SK-N-SH (cell line): ENCODE results near the gene EDA. TPM values are rescaled to one million over a fixed set of nuclear protein-coding genes. Genes with fewer than 3 reads are reported as not detected.

Experiments
- CTCF ChIA-PET: fragments of 300-600, 350-600 bp; formaldehyde crosslinking; extraction: SDS; loops from one replicate; lab custom pipeline; 2021; lab: Yijun Ruan, JAX
- POLR2A ChIA-PET: fragments of 350-600 bp; sonication (Branson Sonifier 250); formaldehyde crosslinking; extraction: SDS; loops from one replicate; lab custom pipeline; 2020; ENCODE audit warnings: antibody characterized with exemption, inconsistent platforms; lab: Yijun Ruan, JAX
- DNase-seq: peaks from one replicate; pipeline ENCODE4 v3.0.0; 2012
- H2AFZ ChIP-seq: fragments of 200-600 bp; sonication (generic); 2 replicates; pipeline ENCODE4 v1.8.1; 2016; ENCODE audit warnings: antibody characterized with exemption, mild to moderate bottlenecking, low read depth
- H3F3A ChIP-seq: fragments of 200-600 bp; sonication (generic); replicated peaks from 2 replicates; pipeline ENCODE3; 2016; ENCODE audit warnings: antibody characterized with exemption, mild to moderate bottlenecking; ENCODE audit not compliant: insufficient read depth
- H3K27ac ChIP-seq, 2 experiments: fragments of 200-500 bp in 1 of 2; fragments of 200-600 bp in 1 of 2; sonication (Bioruptor generic) in 1 of 2; sonication (generic), shearing (Covaris generic) in 1 of 2; 2 replicates each; pipeline versions ENCODE4 v1.5.1 to v1.6.1; 2014 to 2016; ENCODE audit warnings: low read depth in 2 of 2, inconsistent platforms in 1 of 2, low read length in 1 of 2, mild to moderate bottlenecking in 1 of 2, mixed read lengths in 1 of 2
- H3K27me3 ChIP-seq: fragments of 200-600 bp; sonication (generic), shearing (Covaris generic); 2 replicates; pipeline ENCODE4 v1.6.1; 2016; ENCODE audit warnings: mixed run types; ENCODE audit not compliant: insufficient read depth
- H3K36me3 ChIP-seq, 2 experiments: fragments of 200-500 bp in 1 of 2; fragments of 200-600 bp in 1 of 2; sonication (Bioruptor generic) in 1 of 2; sonication (generic) in 1 of 2; replicated peaks in 1 of 2; 2 replicates each; pipeline versions ENCODE3 to v1.5.1; 2014 to 2016; ENCODE audit warnings: low read length in 1 of 2, mild to moderate bottlenecking in 1 of 2; ENCODE audit not compliant: insufficient read depth in 2 of 2, control insufficient read depth in 1 of 2
- H3K4me1 ChIP-seq, 2 experiments: fragments of 200-500 bp in 1 of 2; fragments of 200-600 bp in 1 of 2; sonication (Bioruptor generic) in 1 of 2; sonication (generic), shearing (Covaris generic) in 1 of 2; 2 replicates each; pipeline versions ENCODE4 v1.5.1 to v1.6.1; 2014 to 2016; ENCODE audit warnings: low read depth in 1 of 2, low read length in 1 of 2, mixed run types in 1 of 2; ENCODE audit not compliant: insufficient read depth in 2 of 2, control insufficient read depth in 1 of 2
- H3K4me2 ChIP-seq: fragments of 200-600 bp; sonication (generic), shearing (Covaris generic); 2 replicates; pipeline ENCODE4 v1.6.1; 2017; ENCODE audit warnings: mixed run types
- H3K4me3 ChIP-seq, 2 experiments: fragments of 200-500 bp in 1 of 2; fragments of 200-600 bp in 1 of 2; sonication (Bioruptor generic) in 1 of 2; sonication (generic), shearing (Covaris generic) in 1 of 2; 2 replicates each; pipeline versions ENCODE4 v1.5.1 to v1.8.1; 2014 to 2016; ENCODE audit warnings: low read depth in 2 of 2, inconsistent platforms in 1 of 2, low read length in 1 of 2, mild to moderate bottlenecking in 1 of 2, mixed read lengths in 1 of 2, moderate library complexity in 1 of 2
- H3K79me2 ChIP-seq: fragments of 200-600 bp; sonication (generic); 2 replicates; pipeline ENCODE4 v1.8.1; 2017; ENCODE audit warnings: mild to moderate bottlenecking; ENCODE audit not compliant: insufficient read depth
- H3K9ac ChIP-seq: fragments of 200-600 bp; sonication (generic); 2 replicates; pipeline ENCODE4 v1.6.1; 2017; ENCODE audit warnings: mixed run types
- H3K9me2 ChIP-seq: fragments of 200-600 bp; sonication (generic); 2 replicates; pipeline ENCODE4 v1.6.1; 2017; ENCODE audit warnings: mixed run types
- H3K9me3 ChIP-seq: fragments of 200-600 bp; sonication (generic); 2 replicates; pipeline ENCODE4 v1.6.1; 2017; ENCODE audit warnings: mixed run types, mild to moderate bottlenecking, moderate library complexity
- H4K20me1 ChIP-seq: fragments of 200-600 bp; sonication (generic); 2 replicates; pipeline ENCODE4 v1.6.1; 2017; ENCODE audit warnings: mild to moderate bottlenecking, mixed run types; ENCODE audit not compliant: insufficient read depth
- ELF1 ChIP-seq: IDR thresholded peaks from 2 replicates; pipeline ENCODE4 v1.4.0; 2012
- EZH2phosphoT487 ChIP-seq: fragments of 200-600 bp; sonication (generic); IDR thresholded peaks from 2 replicates; pipeline ENCODE4 v1.6.1; 2017; ENCODE audit warnings: low read depth, mixed run types, mild to moderate bottlenecking, antibody characterized with exemption, moderate library complexity, borderline replicate concordance
- FOSL2 ChIP-seq: IDR thresholded peaks from 2 replicates; pipeline ENCODE4 v1.4.0; 2012; ENCODE audit warnings: low read depth, mild to moderate bottlenecking, moderate library complexity, borderline replicate concordance
- FOXM1 ChIP-seq: IDR thresholded peaks from 2 replicates; pipeline ENCODE4 v1.4.0; 2012; ENCODE audit warnings: low read depth, mild to moderate bottlenecking
- GABPA ChIP-seq: IDR thresholded peaks from 2 replicates; pipeline ENCODE4 v1.4.0; 2012; ENCODE audit warnings: low read depth, mild to moderate bottlenecking
- MXI1 ChIP-seq: IDR thresholded peaks from 2 replicates; pipeline ENCODE4 v1.6.1; 2012; ENCODE audit warnings: mild to moderate bottlenecking, low read depth, low read length, improper control_type of control experiment
- NRF1 ChIP-seq: IDR thresholded peaks from 2 replicates; pipeline ENCODE4 v1.6.1; 2012; ENCODE audit warnings: low read depth, mild to moderate bottlenecking, low read length
- RAD21 ChIP-seq: IDR thresholded peaks from 2 replicates; pipeline ENCODE4 v1.6.1; 2012; ENCODE audit warnings: mild to moderate bottlenecking, low read length
- RXRA ChIP-seq: IDR thresholded peaks from 2 replicates; pipeline ENCODE4 v1.4.0; 2012; ENCODE audit warnings: low read depth, mild to moderate bottlenecking, borderline replicate concordance
- SIN3A ChIP-seq: IDR thresholded peaks from 2 replicates; pipeline ENCODE4 v1.6.1; 2012; ENCODE audit warnings: low read depth, mild to moderate bottlenecking, low read length, moderate library complexity, borderline replicate concordance
- TAF1 ChIP-seq: IDR thresholded peaks from 2 replicates; pipeline ENCODE4 v1.6.1; 2012; ENCODE audit warnings: low read depth, mild to moderate bottlenecking, low read length, moderate library complexity, borderline replicate concordance
- TCF12 ChIP-seq: IDR thresholded peaks from 2 replicates; pipeline ENCODE4 v1.4.0; 2012
- TEAD4 ChIP-seq: IDR thresholded peaks from 2 replicates; pipeline ENCODE4 v1.4.0; 2012; ENCODE audit warnings: mild to moderate bottlenecking, borderline replicate concordance; ENCODE audit not compliant: insufficient read depth
- WGBS: methylation state at CpG from one replicate; pipeline ENCODE4 v1.1.6; 2017; ENCODE audit warnings: low lambda C conversion rate; 5-methylcytosine and 5-hydroxymethylcytosine counted together
- polyA plus RNA-seq, 3 experiments: library from polyadenylated mRNA; depleted of rRNA; stranded (reverse); fragments of >200 nt; gene quantifications; 2 replicates each; pipeline ENCODE4 v1.2.3, GENCODE V29; 2012
- TF ChIP-seq, protein P1 (sequence below): IDR thresholded peaks from 2 replicates; pipeline ENCODE4 v1.4.0; 2012; ENCODE audit warnings: low read depth
- TF ChIP-seq, protein P2 (sequence below): fragments of 200-600 bp; sonication (generic); IDR thresholded peaks from 2 replicates; pipeline ENCODE4 v1.6.1; 2017; ENCODE audit warnings: antibody characterized with exemption, mild to moderate bottlenecking, moderate library complexity

Gene EDA
- polyA plus RNA-seq, 1 of the 3 experiments (the other 2 are of a cell fraction) = 0.02 TPM

DNA sequence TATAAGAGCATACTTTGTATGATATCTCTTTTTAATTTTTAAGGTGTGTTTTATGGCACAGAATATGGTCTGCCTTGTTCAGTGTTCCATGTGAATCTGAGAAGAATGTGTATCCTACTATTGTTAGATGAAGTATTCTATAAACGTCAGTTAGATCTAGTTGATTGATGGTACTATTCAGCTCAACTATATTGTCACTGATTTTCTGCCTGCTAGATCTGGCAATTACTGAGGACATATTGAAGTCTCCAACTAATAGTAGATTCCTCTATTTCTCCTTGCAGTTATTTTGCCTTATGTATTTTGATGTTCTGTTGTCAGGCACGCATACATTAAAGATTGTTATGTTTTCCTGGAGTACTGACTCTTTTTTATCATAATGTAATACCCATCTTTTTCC, 394.1 kb downstream of the EDA start:
- H4K20me1 ChIP-seq = no peaks in the 10 kb centered on the region
- H3K4me1 ChIP-seq = no peaks in the 10 kb centered on the region
- H3K9ac ChIP-seq = no peak overlapping the region
- DNase-seq = no peak
- H3K27ac ChIP-seq = no peak overlapping the region
- no peaks in the 10 kb centered on the region for H3K36me3 ChIP-seq
- H3F3A ChIP-seq = no peaks in the 10 kb centered on the region
- H3K4me3 ChIP-seq = no peak overlapping the region
- ChIA-PET POLR2A (no interaction called here), CTCF (interaction anchor here (5.4 kb wide), 1 partner anchor 20 kb away, joined by 23 read pairs; no protein-coding TSS in a partner anchor)
- no peaks in the 10 kb centered on the region for H3K79me2 ChIP-seq
- H3K27me3 ChIP-seq = peaks cover 14% of the 10 kb centered on the region; the same call in 1 of the 2 replicates
- WGBS = 6% methylated on average over 2 of the region's 2 CpGs
- no peaks in the 10 kb centered on the region for H3K9me3 ChIP-seq
- no peaks in the 10 kb centered on the region for H3K9me2 ChIP-seq
- TF ChIP-seq SIN3A (no peak), MXI1 (no peak), NRF1 (no peak), FOXM1 (no peak), RAD21 (no peak), EZH2phosphoT487 (no peak), GABPA (no peak), ELF1 (no peak), FOSL2 (no peak), TAF1 (no peak)
- TF ChIP-seq, protein P1, sequence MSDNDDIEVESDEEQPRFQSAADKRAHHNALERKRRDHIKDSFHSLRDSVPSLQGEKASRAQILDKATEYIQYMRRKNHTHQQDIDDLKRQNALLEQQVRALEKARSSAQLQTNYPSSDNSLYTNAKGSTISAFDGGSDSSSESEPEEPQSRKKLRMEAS = no peak
- H2AFZ ChIP-seq = no peak overlapping the region
- no peak overlapping the region for H3K4me2 ChIP-seq

DNA sequence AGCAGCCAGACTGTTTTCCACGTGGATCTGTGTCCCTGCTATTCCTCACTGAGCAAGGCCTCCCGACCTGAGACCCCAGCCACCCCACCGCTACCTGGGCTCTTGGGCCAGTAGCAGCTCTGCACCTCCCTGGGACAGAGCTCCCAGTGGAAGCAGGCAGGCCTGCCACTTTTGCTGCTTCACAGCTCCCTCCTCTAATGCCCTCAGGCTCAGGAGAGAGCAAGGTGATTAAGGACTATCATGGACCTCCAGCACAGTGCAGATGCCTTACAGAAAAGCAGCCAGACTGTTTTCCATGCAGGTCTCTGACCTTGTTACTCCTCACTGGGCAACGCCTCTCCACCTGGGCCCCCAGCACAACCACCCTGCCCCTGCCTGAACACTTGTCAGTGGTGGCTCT, 396.8 kb downstream of the EDA start:
- H2AFZ ChIP-seq = no peak overlapping the region
- no peaks in the 10 kb centered on the region for H3F3A ChIP-seq
- no peak for TF ChIP-seq TCF12
- TF ChIP-seq, protein P2, sequence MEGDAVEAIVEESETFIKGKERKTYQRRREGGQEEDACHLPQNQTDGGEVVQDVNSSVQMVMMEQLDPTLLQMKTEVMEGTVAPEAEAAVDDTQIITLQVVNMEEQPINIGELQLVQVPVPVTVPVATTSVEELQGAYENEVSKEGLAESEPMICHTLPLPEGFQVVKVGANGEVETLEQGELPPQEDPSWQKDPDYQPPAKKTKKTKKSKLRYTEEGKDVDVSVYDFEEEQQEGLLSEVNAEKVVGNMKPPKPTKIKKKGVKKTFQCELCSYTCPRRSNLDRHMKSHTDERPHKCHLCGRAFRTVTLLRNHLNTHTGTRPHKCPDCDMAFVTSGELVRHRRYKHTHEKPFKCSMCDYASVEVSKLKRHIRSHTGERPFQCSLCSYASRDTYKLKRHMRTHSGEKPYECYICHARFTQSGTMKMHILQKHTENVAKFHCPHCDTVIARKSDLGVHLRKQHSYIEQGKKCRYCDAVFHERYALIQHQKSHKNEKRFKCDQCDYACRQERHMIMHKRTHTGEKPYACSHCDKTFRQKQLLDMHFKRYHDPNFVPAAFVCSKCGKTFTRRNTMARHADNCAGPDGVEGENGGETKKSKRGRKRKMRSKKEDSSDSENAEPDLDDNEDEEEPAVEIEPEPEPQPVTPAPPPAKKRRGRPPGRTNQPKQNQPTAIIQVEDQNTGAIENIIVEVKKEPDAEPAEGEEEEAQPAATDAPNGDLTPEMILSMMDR = no peak
- no peak for TF ChIP-seq RXRA
- no peak for TF ChIP-seq TEAD4
- CTCF ChIA-PET = interaction anchor here (0.7 to 5.4 kb wide), 4 partner anchors 8 to 20 kb away, joined by 3 to 23 read pairs (median 5); no protein-coding TSS in a partner anchor
- no peaks in the 10 kb centered on the region for H3K4me1 ChIP-seq
- H3K4me2 ChIP-seq = no peak overlapping the region
- WGBS = 0% methylated on average over 4 of the region's 4 CpGs
- H3K27ac ChIP-seq = no peak overlapping the region
- no peaks in the 10 kb centered on the region for H3K79me2 ChIP-seq
- H3K27me3 ChIP-seq = peaks cover 14% of the 10 kb centered on the region; the same call in 1 of the 2 replicates
- no peaks in the 10 kb centered on the region for H3K9me3 ChIP-seq
- no peaks in the 10 kb centered on the region for H4K20me1 ChIP-seq
- no peak for DNase-seq
- H3K36me3 ChIP-seq = no peaks in the 10 kb centered on the region
- H3K9ac ChIP-seq = no peak overlapping the region
- POLR2A ChIA-PET = no interaction called here
- no peaks in the 10 kb centered on the region for H3K9me2 ChIP-seq
- no peak overlapping the region for H3K4me3 ChIP-seq
